NT2/D1 (cell line): ENCODE results near the gene LCE2A.

Source experiments
- DNase-seq: peaks from one replicate; pipeline ENCODE4 v3.0.0-alpha.2; 2011; ENCODE audit warnings: low read depth, low spot score
- H3K27me3 ChIP-seq: 2 replicates; pipeline ENCODE4 v1.6.0; 2011; ENCODE audit warnings: mild to moderate bottlenecking; ENCODE audit not compliant: insufficient read length, insufficient read depth
- H3K36me3 ChIP-seq: 2 replicates; pipeline ENCODE4 v1.6.1; 2011; ENCODE audit warnings: mild to moderate bottlenecking, low read length, mixed read lengths; ENCODE audit not compliant: insufficient read depth, insufficient read length
- H3K4me1 ChIP-seq: 2 replicates; pipeline ENCODE4 v1.5.1; 2011; ENCODE audit not compliant: insufficient read depth, insufficient read length
- H3K4me3 ChIP-seq: 2 replicates; pipeline ENCODE4 v1.5.1; 2011; ENCODE audit warnings: low read depth; ENCODE audit not compliant: insufficient read length
- H3K9ac ChIP-seq: 2 replicates; pipeline ENCODE4 v1.6.0; 2011; ENCODE audit warnings: low read depth; ENCODE audit not compliant: insufficient read length
- H3K9me3 ChIP-seq: 2 replicates; pipeline ENCODE4 v1.5.1; 2011; ENCODE audit warnings: mild to moderate bottlenecking, low read length; ENCODE audit not compliant: insufficient read depth
- SUZ12 ChIP-seq: IDR thresholded peaks from 2 replicates; pipeline ENCODE4 v1.6.1; 2011; ENCODE audit not compliant: insufficient read length, insufficient read depth; ENCODE audit errors: extremely low read depth
- YY1 ChIP-seq: IDR thresholded peaks from 2 replicates; pipeline ENCODE4 v1.6.1; 2011; ENCODE audit not compliant: insufficient read length, insufficient read depth
- ZNF274 ChIP-seq: IDR thresholded peaks from 2 replicates; pipeline ENCODE4 v1.6.1; 2011; ENCODE audit warnings: mild to moderate bottlenecking, low read depth, low read length

The LCE2A gene

DNA sequence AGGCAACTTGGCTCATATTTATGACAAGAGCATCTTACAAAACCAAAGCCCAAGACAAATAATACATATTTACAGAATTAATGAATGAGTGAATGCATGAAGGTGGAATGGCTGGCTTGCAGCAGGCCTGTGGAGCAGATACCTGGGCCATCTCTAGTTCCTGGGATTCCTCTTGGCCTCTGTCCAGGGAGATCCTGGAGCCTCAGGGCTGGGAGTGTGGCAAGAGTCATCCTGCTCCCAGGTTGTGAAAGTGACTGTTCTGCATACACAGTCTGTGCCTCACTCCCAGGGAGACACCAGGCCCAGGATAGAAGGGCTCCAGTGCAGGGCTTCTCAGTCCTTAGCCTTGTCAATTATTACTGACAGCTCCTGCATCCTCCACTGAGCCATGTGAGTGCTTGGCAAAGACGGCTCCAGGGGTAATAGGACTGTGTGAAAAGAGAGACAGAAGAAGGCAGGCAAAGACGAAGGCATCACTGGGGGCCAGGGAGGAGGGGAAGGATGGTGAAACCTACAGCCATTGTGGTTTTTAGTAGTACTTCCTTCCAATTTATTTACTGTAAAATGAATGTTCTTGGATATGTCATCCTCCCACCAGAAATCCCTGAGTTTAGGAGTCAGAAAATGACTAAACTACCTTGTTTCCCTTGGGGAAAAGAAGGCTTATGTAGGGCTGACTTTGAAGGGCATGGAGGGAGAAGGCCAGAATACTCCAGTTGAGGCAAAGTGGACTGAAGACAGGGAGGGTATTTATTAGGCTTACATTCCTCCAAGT lies 45.4 kb downstream of the LCE2A start:
- no peaks in the 10 kb centered on the region for H3K36me3 ChIP-seq
- TF ChIP-seq ZNF274 (no peak), YY1 (no peak), SUZ12 (no peak)
- H3K9ac ChIP-seq = no peak overlapping the region
- no peaks in the 10 kb centered on the region for H3K4me1 ChIP-seq
- no peak overlapping the region for H3K4me3 ChIP-seq
- DNase-seq = no peak
- no peaks in the 10 kb centered on the region for H3K9me3 ChIP-seq
- H3K27me3 ChIP-seq = no peaks in the 10 kb centered on the region

DNA sequence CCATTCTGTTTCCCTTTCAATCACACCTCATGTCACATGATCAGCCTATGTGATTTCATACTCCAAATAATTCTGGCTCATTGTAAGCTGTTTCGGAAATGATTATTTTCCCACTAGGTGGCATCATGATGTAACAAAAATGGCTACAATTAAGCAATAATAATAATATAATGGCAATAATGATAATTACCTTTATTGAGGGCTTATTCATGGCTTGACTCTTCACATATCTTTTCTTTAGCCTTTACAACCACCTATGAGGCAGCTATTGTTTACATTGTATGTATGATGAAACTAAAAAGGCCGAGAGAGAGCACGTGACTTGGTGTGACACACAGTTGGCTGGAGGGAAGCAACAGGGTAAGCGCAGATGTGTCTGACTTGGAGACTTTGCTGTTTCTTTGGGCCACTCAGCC lies 47.2 kb downstream of the LCE2A start:
- Histone ChIP-seq H3K4me3 (no peak overlapping the region), H3K36me3 (no peaks in the 10 kb centered on the region), H3K9ac (no peak overlapping the region), H3K4me1 (no peaks in the 10 kb centered on the region), H3K9me3 (no peaks in the 10 kb centered on the region), H3K27me3 (no peaks in the 10 kb centered on the region)
- TF ChIP-seq YY1 = no peak
- no peak for TF ChIP-seq ZNF274
- TF ChIP-seq SUZ12 = no peak
- DNase-seq = no peak

DNA sequence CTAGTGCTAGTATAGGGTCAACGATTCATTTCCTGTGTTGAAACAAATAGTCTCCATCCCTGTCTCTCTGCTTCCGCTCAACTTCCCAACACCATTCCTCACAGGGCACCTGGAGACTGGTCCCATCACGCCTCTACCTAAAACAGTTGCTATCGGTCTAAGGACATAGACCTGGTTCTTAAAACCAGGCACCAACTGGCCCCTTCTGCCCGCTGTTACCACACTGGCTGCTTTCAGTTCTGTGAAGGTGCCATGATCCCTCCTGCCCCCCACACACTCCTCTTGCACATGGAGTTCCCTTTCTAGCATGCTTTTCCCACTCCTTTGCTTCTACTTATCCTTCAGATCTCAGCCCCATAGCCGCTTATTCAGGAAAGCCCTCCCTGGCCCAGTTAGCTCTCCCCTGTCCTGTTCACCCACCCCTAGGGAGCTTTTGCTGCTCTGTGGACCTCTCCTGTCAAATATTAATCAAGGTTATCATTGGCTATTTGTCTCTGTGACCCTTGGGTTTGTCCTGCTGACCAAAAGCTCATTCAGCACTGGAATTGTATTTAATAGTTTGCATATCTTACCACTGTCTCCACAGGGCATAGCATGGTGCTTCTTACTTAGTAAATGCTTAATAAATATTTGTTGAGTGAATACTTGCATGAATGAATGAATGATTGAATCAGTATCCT lies 47.8 kb downstream of the LCE2A start:
- Histone ChIP-seq H3K4me1 (no peaks in the 10 kb centered on the region), H3K4me3 (no peak overlapping the region), H3K9me3 (no peaks in the 10 kb centered on the region), H3K9ac (no peak overlapping the region), H3K27me3 (no peaks in the 10 kb centered on the region), H3K36me3 (no peaks in the 10 kb centered on the region)
- TF ChIP-seq SUZ12 (no peak), YY1 (no peak), ZNF274 (no peak)
- DNase-seq = no peak

DNA sequence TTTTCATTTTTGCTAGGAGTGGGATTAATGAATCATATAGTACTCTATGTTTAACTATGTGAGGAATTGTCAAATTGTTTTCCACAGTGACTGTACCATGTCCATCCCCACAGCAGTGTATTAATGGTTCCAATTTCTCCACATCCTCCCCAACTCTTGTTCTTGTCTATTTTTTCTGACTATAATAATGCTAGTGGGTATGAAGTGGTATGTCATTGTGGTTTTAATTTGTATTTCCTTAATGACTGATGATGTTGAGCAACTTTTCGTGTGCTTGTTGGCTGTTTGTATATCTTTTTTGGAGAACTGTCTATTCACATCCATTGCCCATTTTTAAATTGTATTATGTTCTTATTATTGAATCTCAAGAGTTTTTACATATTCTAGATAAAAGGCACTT lies 49.7 kb downstream of the LCE2A start:
- Histone ChIP-seq H3K27me3 (no peaks in the 10 kb centered on the region), H3K9me3 (no peaks in the 10 kb centered on the region), H3K4me1 (no peaks in the 10 kb centered on the region), H3K4me3 (no peak overlapping the region), H3K36me3 (no peaks in the 10 kb centered on the region), H3K9ac (no peak overlapping the region)
- TF ChIP-seq YY1 (no peak), ZNF274 (no peak), SUZ12 (no peak)
- DNase-seq = no peak
